ENCODE data around the gene PPP3R1.

DNA sequence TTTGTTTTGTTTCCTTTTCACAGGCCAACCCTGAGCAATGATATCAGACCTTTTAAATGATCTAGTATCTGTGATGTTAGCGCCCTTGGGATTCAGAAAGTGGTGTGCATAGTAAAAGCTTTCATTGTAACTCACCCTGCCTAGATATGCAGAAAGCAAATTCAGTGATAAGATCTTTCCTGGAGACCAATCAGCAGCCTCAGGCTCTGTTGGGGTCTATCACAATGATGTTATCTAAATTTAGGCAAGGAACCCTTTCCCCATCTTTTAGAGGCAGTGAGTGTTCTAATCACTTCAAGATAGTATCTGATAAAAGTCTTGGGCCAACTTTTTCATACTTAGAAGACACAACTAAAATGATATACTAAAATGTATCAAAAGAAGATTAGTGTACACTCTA lies 118.2 kb downstream of the PPP3R1 start:
- no peak for TF ChIP-seq POLR2A (IDR thresholded peaks at IDR 0.05)
- TF ChIP-seq, protein P1, sequence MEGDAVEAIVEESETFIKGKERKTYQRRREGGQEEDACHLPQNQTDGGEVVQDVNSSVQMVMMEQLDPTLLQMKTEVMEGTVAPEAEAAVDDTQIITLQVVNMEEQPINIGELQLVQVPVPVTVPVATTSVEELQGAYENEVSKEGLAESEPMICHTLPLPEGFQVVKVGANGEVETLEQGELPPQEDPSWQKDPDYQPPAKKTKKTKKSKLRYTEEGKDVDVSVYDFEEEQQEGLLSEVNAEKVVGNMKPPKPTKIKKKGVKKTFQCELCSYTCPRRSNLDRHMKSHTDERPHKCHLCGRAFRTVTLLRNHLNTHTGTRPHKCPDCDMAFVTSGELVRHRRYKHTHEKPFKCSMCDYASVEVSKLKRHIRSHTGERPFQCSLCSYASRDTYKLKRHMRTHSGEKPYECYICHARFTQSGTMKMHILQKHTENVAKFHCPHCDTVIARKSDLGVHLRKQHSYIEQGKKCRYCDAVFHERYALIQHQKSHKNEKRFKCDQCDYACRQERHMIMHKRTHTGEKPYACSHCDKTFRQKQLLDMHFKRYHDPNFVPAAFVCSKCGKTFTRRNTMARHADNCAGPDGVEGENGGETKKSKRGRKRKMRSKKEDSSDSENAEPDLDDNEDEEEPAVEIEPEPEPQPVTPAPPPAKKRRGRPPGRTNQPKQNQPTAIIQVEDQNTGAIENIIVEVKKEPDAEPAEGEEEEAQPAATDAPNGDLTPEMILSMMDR (IDR thresholded peaks at IDR 0.05), result no peak

Data from tibial nerve (tissue), 3 donors.